A549 treated with ZK216348 at 1 μM for 4 hours (cell line): ENCODE data around the gene GOLGA8N. TPM values are rescaled to one million over a fixed set of nuclear protein-coding genes. Genes with fewer than 3 reads are reported as not detected.

Source experiments
- total RNA-seq: library from RNA; stranded (reverse); fragments of 200-300 nt; extraction: Qiagen RNA extraction; gene quantifications from 5 replicates; pipeline ENCODE4 v1.2.3, GENCODE V29; 2022; ENCODE audit warnings: low read depth

The GOLGA8N gene
- total RNA-seq, result 0.71 to 1.5 TPM (median 1.3 TPM) in 5 replicates

GRCh38 chr15:32593151-32593550 lies at the start of gene GOLGA8N:
Gene GOLGA8N, plus strand, starts transcription at chr15:32593456.

GRCh38 chr15:32615051-32615870 lies 22.0 kb downstream of the GOLGA8N start, which contains the start of gene ARHGAP11A:
Gene ARHGAP11A, plus strand, starts transcription at chr15:32615504. Its CDS starts 708 bp downstream, at chr15:32616212.

GRCh38 chr15:32641517-32642059 lies 48.3 kb downstream of the GOLGA8N start, which contains the start of gene SCG5:
Gene SCG5, plus strand, starts transcription at chr15:32641710. Its CDS starts 1,883 bp downstream, at chr15:32643593.

Other genes with a start within 250 kb of the GOLGA8N start
- gene GOLGA8K, start 190.2 kb upstream of the GOLGA8N start, total RNA-seq, result 0.34 to 1.1 TPM (median 0.85 TPM) in 5 replicates
- 0.21 to 0.61 TPM (median 0.32 TPM) in 5 replicates for gene GOLGA8O, start 137.8 kb upstream of the GOLGA8N start, total RNA-seq
- gene ARHGAP11A, start 22.0 kb downstream of the GOLGA8N start, total RNA-seq, result 51.8 to 104 TPM (median 89.0 TPM) in 5 replicates
- 2.3 to 4.4 TPM (median 2.7 TPM) in 5 replicates for gene SCG5, start 48.3 kb downstream of the GOLGA8N start, total RNA-seq
- gene GREM1, start 124.5 kb downstream of the GOLGA8N start, total RNA-seq, result 5.8 to 14.1 TPM (median 7.6 TPM) in 5 replicates